Inflammatory macrophage treated with lipopolysaccharide for 1 hour (primary cell): ENCODE results near the gene ABHD11.
"Not testable (repeated sequence)": the region's sequence is repeated elsewhere in the genome, so short reads cannot be mapped to it uniquely, and the experiment has no call there.

ENCODE experiments used
- DNase-seq, 2 donors: peaks; one replicate each; pipeline ENCODE4 v3.0.0-alpha.2; 2020 to 2022

The ABHD11 gene

DNA sequence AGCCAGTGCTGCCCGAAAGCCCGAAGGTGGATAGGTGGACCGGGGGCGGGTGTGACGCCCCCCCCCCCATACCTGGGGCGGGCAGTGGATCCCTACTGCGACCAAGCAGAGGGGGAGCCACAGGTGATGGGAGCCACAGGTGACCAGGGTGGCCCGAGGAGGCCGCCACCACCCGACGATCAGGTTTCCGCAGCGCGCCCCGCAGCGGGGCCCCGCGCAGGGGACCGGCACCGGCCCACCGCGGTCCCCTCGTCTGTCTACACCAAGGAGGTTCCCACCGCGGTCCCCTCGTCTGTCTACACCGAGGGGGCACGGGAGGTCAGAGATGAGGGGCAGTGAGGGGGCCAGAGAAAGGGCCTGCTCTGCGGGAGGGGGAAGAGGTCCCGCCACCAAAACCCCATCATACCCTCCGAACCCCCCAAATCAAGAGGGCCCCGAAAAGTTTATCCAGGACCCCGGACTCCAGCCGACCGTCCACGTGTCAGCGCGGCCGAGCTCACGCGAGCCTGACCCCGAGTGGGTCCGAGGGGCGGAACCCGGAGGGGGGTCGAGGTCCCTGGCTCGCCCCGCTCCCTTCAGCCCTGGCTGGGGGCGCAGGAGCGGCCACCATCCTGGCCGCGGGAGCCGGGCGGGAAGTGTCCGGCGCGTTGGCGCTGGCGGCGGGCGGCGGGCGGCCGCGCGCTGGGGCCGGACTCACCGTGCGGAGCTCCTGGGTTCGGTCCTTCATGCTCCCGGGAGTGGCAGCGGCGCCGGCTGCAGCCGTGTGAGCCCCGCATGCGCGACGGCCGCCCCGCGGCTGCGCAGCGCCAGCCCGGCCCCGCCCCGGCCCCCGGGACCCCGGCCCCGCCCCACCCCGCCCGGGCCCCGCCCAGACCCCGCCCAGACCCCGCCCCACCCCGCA is 19.4 kb downstream of the ABHD11 start, which contains the start of gene STX1A:
TSS of gene STX1A (minus strand) at position 765 of the 901 bp plus-strand sequence. CDS start at position 727, 38 bp downstream.
- peak; percentile 40 to 60 for DNase-seq

DNA sequence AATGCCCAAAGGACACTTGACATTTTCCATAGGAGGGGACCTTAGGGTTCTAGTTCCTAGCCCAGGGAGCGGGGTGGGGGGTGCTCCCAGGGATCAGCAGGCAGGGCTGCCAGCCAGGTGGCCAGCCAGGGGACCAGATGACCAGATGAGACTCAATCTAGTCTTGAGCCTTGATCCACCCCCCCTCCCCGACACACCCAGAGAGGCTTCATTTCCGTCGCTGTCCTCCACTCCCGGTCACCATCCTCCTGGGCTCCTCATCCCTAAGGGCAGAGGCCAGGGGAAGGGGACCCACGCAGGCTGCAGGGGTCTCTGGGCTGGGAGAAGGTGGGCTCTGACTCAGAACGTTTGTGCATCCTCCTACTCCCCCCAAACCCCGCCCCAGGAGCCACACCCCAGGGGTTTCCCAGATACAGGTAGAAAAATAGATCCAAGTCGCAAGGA is 20.1 kb downstream of the ABHD11 start:
- no peak for DNase-seq

DNA sequence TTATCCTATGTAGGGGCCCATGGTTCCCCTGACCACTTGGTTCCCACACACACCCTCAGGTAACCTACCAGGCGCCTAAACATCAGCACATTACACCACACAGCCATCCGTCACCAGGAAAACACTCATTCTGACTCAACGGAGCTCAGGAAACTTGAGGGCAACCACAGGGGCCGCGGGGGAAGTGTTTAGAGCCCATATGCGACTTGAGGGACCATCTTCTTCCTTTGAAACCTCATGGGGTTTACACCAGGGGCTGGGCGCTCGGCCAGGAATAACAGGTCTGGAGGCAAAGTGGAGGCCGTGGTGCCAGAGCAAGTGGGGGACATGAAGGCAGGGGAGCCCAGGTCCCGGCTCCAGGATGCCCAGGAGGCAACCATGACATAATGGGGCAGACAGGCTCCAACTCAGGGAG is 20.6 kb downstream of the ABHD11 start:
- DNase-seq = peak; percentile 39 to 59

DNA sequence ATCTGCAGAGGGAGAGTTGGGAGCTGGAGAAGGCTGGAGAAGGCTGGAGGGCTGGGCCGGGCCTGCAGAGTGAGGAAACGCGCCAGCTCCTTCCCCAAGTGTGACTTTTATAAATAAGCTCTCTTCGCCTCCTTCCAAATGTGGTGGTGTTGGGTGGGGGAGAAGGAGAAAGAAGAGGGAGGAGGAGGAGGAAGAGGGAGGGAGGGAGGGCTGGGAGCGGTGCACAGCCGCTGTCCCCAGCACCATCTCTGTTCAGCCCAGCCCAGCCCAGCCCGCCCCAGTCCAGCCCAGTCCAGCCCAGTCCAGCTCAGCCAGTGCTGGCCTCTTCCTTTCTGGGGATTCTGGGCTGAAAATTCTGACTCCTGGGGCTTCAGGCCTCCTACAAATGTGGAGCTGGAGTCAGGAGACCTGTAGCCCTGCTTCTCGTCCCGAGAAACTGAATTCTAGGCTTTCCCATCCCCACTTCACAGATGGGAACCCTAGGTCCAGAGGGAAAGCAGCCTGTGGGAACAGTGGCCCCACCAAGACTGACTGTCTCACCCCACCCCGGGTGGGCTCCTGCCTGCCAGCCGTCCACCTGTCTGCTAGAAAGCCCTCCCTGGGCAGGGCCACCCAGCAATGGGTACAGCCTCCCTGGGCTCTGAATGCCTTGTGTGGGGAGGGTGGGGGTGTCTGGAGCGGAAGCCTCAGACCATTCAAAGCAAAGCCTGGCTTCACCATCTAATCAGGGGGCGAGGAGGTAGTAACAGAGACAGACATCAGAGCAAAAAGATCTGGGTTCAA is 21.4 kb downstream of the ABHD11 start:
- DNase-seq = no peak

DNA sequence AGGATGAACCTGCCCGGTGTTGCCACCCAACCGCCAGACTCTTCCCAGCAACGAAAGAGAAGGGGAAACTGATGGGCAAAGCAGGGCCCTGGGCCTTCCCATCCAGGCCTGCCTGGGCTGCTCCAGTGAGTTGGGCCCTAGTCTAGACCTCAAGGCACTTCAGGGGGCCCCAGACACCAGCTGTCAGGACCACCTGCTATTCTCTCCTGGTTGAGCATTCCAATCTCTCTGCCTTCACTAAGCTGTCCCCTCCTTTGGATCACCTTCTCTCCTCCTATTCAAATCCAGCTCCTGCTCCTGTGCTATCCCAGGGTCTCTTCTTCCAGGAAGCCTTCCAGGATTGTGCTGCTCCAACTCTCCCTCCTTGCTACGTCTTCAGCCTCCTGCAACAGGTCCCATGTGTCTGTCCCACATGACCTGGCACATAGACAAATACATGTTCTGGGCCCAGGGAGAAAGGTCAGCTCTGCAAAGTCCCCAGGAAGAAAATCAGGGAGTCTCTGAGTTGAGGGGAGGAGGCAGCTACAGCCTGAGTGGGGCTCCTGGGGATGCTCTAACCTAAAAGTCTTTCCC is 22.2 kb downstream of the ABHD11 start:
- DNase-seq = no peak

DNA sequence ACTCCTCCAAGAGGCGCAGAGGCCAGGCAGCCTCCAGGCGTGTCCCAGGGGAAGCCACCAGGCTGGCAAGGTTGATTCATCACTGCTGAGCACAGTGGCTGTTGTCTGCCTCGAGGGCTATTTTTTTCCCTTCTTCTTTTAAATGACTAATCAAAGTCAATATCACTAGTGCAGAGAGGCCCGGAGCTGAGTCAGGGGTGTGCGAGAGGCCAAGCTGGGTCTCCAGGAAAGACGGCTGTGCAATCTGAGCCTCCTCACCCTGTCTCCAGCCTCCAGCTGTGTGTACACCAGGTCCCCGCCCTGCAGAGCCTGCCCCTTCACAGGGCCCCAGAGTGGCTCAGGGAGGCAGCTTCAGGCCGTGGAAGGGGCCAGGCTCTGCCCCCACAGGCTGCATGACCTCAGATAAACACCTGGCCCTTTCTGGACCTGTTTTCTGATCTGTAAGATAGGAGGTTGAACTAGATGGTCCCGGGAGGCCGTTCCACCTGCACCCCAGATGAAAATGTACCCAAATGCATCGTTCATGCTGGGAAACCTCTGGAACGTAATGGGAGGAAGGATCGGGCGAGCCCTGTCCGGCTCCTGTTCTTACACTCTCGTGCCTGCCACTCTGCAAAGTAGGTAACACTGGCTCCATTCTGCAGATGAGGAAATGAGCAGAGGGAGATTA is 22.8 kb downstream of the ABHD11 start:
- DNase-seq = no peak

DNA sequence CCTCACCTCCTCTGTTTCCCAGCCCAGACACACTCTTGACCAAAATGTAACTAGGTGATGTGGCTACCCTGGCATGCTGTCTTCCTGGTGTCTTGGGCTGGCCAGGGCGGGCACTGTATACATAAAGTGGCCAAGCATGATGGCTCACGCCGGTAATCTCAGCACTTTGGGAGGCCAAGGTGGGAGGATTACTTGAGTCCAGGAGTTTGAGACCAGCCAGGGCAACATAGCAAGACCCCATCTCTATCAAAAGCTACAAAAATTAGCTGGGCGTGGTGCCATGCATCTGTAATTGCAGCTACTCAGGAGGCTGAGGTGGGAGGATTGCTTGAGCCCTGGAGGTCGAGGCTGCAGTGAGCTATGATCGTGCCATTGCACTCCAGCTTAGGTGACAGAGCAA is 25.3 kb downstream of the ABHD11 start:
- DNase-seq = not testable (repeated sequence)

DNA sequence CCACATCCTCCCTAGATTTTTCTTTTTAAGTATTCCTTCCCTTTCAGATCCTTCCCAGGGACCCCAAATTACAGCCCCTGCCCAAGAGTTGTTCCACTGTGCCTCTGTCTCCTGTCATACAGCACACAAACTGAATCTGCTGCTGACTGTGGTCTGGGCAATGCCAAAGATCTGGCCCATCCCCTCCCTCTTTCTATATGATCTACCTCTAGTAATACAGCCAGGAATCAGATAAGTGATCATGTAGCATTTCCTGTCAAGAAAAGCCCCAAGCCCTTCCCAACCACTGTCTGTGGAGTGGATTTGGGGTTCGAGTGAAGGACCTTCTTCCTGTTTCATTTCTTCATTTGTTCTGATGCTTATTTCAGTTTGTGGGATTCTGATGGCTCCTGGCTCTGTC is 25.8 kb downstream of the ABHD11 start:
- DNase-seq = no peak

DNA sequence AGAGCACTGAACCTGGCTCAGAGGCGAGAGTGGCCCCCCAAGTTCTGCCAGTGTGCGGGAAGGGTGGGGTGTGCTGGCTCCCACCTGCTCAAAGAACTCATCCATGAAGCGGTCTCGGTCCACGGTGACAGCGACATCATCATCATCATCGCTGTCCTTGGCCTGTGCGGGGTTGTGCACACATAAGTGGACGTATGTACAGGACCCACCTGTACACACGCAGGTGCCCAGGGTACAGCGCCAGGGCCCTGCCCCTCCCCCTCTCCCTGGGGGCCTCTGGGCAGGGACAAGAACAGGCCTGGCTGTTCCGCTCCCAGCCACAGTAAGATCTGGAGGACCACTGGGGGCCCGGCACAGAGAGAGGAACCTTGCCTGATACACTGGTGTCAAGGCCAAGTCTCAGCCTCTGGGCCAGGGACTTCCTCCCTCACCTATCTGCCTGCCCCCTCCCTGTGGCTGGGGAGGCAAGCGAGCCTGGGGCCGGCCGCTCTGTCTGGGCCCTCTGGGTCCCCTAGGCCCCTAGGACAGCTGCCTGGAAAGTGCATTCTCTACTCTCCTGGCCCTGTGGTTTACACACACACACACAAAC is 29.5 kb downstream of the ABHD11 start:
- no peak for DNase-seq

DNA sequence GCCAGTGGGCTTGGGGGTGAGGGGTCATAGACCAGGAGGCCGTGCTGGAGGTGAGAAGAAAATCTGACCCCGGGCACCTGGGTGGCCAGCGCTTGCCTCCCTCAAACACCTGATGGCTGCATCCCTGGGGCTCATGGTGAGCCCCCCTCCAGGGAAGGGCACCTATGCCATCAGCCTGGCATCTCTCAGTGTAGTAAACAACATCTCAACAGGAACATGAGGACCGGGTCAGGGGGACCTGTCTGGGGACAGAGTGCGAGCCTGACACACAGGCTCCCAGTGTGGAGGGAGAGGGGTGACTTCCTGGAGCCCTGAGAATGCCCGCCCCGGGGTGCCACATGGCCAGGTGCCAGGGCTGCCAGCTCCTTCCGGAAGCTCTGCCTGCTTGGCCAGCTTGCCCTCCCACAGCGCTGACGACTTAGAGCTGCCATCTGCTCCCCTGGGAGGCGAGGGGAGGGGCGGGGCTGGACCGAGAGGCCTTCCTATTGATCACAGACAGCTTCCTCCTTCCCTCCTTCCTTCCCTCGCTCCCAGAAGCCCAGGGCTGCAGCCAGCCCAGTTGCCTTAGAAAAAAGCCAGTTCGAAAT is 31.5 kb downstream of the ABHD11 start:
- no peak for DNase-seq

DNA sequence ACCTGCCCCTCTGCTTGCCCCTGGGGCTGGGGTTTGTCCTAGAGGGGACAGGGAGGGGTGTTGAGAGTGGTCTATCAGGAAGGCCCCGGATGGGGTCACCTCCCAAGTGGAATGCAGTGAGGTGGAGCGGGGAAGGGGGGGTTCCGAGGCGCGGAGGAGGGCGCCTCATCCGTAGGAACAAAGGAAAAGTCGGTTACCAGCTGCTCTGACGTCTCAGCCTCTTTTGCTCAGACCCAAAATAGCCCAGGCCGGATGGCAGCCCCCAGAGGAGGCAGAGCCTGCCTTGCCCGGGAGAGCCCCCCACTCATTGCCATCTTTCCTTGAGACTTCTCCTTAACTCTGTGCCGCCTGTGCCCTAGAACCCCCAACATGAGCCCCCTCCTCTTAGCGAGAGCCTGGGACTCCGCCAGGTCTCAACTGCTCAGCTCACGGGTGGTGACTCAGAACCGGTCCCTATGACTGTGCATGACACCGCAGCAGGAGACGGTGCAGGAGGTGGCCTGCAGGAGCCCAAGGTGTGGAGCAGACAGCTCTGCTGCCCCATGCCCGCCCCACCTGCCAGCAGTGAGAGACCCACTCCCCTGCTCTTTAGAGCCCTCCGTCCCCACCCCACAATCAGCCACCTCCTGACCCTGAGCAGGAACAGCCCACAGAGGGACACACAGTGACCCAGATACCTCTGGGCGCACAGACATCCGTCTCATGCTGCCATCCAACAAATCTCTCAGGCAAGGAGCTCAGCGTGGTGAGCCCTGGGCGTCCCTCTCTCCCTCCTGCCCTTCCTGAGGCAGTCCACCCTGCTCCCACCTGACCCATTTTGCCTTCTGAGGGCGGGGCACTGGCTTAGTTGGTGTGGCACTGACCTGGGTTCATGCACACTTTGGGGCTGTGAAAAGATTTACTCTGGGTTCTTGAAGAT is 32.2 kb downstream of the ABHD11 start:
- DNase-seq = no peak

DNA sequence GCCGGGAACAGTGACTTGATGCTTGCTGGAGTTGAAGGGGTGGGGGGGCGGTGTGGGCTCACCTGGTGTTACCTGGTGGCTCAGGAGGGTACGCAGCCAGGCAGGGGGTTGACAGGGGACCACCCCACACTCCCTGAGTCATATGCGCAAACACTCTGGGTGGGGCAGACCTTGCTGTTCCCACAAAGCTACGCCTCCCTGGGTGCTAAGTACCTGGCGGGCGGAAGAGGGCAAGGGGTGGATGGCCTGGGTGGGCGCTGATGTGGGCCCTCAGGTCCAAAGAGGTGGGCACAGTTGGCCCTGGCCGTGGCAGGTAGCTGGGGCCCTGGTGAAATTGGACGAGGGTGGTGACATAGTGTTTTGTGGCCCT is 33.1 kb downstream of the ABHD11 start:
- DNase-seq = no peak

DNA sequence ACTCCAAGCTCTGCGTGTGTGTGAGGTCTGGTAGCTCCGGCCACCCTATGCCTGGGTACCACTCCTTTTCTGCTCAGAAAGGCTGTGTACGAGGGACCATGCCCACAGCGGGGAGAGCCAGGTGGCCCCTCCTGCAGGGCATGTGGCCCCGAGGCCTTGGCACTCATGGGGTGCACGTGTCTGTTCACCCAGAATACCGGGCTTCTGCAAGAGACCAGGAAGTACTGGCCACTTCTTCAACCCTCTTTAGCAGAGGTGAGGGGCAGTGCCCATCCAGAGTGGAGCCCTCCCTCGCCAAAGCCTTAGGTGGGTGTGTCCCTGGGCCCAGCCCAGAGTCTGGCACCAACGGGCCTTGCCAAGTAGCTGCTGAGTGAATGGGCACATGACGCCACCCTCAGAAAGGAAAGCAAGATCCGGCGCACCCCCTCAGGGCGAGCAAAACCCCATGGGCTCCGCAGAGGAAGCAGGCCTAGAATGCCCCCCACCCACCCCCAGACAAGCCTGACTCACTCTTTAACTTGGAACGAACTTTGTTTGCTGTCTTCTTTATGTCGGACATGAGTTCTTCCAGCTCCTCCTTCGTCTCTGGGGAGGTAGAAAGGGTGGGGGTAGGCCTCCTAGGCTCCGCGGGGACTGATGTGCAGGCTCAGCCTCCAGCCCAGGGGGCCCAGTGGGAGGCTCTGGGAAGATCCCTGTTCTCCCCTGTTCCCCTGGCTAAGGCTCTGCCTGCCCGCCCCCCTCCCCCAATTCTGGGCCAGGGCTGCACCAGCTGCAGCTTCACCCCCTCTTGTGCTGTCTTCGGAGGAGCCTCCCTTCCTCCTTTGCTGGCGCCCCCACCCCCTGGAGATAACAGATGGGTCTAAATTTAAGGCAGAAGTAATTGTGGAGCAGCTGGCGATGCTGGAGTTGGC is 33.7 kb downstream of the ABHD11 start:
- DNase-seq = no peak

DNA sequence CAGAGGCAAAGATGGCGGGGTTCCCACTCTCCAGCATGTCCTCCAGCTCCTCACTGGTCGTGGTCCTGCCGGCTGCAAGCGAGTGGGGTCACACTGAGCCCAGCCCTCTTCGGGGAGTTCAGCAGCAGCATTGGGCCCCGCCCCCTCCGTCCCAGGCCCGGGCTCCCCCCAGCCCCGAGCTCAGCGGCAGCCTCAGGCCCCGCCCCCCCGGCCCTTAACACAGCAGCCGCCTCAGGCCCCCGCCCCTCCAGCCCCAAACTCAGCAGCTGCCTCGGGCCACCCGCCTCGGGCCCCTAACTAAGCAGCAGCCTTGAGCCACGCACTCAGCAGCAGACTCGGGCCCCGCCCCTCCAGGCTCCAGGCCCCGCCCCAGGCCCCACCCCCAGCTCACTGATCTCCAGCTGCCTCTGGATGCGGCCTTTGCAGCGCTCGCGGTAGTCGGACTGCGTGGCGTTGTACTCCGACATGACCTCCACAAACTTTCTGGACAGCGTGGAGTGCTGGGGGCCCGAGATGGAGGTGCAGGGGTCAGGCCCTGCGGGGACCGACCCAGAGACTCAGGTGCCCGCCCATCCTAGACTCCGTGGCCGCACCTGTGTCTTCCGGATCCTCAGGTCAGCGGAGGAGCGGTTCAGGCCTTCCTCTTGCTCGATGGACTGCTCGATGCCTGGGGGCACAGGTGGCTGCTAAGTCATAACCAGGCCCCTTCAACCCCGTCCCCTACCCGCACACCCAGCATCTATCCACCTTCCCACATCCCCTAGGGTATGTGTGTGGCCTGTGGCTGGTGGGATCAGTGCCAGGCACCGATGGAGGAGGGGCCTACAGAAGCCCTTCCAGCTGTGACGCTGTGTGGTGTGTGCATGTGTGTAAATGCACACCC is 34.6 kb downstream of the ABHD11 start:
- DNase-seq = peak in 1 of 2 donors; percentile 65

DNA sequence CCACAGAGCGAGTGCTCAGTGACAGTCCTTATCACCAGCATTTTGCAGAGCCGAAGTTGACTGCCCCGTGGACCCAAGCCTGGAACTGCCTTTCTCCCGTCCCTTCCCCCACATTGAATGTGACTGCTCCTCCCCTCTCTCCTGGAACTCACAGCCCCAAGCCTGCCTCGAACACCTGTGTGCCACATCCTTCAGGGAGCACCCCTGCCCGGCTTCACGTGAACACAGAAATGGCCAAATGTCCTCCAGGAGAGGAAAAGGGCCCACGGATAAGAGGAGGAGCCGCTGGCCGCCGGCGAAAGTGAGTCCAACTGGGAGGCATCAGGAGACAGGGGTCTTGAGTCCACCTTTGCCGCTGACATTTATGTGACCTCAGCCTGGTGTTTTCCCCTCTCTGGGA is 35.4 kb downstream of the ABHD11 start:
- DNase-seq = no peak

DNA sequence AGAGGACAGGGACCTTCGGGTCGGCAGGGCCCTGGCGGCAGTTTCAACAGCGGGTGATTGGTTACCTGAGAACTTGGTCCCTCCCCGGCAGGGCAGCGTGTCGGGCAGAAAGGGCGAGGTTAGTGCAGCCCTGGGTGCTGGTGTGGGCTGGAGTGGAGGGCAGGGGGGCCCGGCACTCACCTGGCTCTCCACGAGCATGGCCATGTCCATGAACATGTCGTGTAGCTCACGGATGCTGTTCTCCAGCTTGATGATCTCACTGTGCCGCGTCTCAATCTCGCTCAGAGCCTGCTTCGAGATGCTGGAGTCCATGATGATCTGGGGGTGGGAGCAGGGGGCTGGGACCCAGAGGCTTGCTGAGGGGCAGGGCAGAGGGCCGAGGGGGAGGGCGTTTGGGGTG is 35.9 kb downstream of the ABHD11 start:
- DNase-seq = no peak

DNA sequence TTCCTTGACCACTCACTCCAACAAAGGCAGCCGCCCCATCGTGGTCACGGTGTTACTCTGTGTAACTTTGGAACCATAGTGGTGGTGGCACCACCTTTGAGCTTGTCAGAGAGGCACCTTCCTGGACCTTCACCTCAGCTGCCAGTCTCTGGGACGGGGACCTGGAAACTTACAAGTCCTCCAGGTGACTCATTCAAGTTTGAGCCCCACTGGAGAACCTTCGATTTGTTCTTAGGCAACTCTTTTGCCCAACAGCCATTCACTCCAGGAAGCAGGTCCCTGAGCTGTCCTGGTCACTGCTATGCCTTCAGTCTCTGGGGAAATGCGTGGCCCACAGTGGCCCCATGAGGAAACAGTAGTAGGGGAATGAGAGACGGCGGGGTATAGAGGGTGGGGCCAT is 36.4 kb downstream of the ABHD11 start:
- DNase-seq = no peak

DNA sequence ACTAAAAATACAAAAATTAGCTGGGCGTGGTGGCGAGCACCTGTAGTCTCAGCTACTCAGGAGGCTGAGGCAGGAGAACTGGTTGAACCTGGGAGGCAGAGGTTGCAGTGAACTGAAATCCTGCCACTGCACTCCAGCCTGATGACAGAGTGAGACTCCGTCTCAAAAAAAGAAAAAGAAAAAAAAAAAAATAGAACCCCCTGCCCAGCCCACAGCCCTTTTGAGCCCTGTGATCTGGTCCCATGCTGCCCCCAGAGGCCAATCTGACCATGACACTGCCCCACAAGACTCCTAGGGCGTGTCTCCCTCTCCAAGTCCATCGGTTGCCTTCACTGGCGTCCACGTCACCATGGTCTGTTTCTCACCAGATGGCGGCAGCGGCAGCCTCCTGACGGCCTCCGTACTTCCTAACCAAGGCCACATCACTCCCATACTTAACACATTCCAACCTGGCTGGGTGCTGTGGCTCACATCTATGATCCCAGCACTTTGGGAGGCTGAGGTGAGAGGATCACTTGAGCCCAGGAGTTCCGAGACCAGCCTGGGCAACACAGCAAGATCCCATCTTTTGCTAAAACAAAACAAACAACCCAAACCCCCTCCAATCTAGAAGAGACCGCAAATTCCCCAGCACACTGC is 37.1 kb downstream of the ABHD11 start:
- peak; percentile 41 to 53 for DNase-seq
